SU-DHL-6 (cell line): ENCODE measurements around the gene PPP1R13L.

Experiments used
- H2AFZ ChIP-seq: fragments of 200-600 bp; sonication (generic); 2 replicates; pipeline ENCODE4 v1.6.1; 2014; ENCODE audit warnings: low read depth, mild to moderate bottlenecking, moderate library complexity, mixed read lengths, antibody characterized with exemption, low read length; ENCODE audit not compliant: severe bottlenecking
- H3F3A ChIP-seq: fragments of 200-600 bp; shearing (Covaris generic); 2 replicates; pipeline ENCODE4 v1.6.0; 2016; ENCODE audit warnings: antibody characterized with exemption, mild to moderate bottlenecking; ENCODE audit not compliant: insufficient read depth
- H3K27ac ChIP-seq: fragments of 200-600 bp; sonication (generic); 2 replicates; pipeline ENCODE4 v1.5.1; 2016; ENCODE audit warnings: low read depth, mild to moderate bottlenecking, low read length, moderate library complexity, mixed read lengths
- H3K27me3 ChIP-seq: fragments of 200-600 bp; sonication (generic), shearing (Covaris generic); 2 replicates; pipeline ENCODE4 v1.6.0; 2014; ENCODE audit warnings: mild to moderate bottlenecking, low read length
- H3K36me3 ChIP-seq: fragments of 200-600 bp; sonication (generic); 2 replicates; pipeline ENCODE4 v1.6.1; 2014; ENCODE audit warnings: mild to moderate bottlenecking, low read length, mixed read lengths
- H3K4me2 ChIP-seq: fragments of 300-600, 200-600 bp; shearing (Covaris generic), sonication (generic); 2 replicates; pipeline ENCODE4 v1.6.0; 2014; ENCODE audit warnings: low read length, low read depth, mild to moderate bottlenecking; ENCODE audit not compliant: poor library complexity, severe bottlenecking
- H3K4me3 ChIP-seq: fragments of 200-600 bp; sonication (generic); 2 replicates; pipeline ENCODE4 v1.5.1; 2014; ENCODE audit warnings: antibody characterized with exemption, low read length, mild to moderate bottlenecking, mixed read lengths; ENCODE audit not compliant: insufficient read depth, poor library complexity, severe bottlenecking
- H3K79me2 ChIP-seq: fragments of 200-600 bp; sonication (generic); 2 replicates; pipeline ENCODE4 v1.6.1; 2014; ENCODE audit warnings: mild to moderate bottlenecking, low read length, moderate library complexity; ENCODE audit not compliant: insufficient read depth
- H3K9ac ChIP-seq: fragments of 200-600 bp; sonication (generic); 2 replicates; pipeline ENCODE4 v1.7.0; 2014; ENCODE audit warnings: mild to moderate bottlenecking, low read length
- H3K9me2 ChIP-seq: fragments of 200-600 bp; sonication (generic); replicated peaks from 2 replicates; pipeline ENCODE4 v1.6.1; 2014; ENCODE audit warnings: low read length; ENCODE audit not compliant: insufficient read depth
- H3K9me3 ChIP-seq: fragments of 200-600 bp; sonication (generic); 2 replicates; pipeline ENCODE4 v1.6.1; 2014; ENCODE audit warnings: low read length, mixed read lengths; ENCODE audit not compliant: insufficient read depth
- H4K20me1 ChIP-seq: fragments of 200-600 bp; sonication (generic); 2 replicates; pipeline ENCODE4 v1.6.1; 2014; ENCODE audit warnings: low read depth, mild to moderate bottlenecking, antibody characterized with exemption, low read length, moderate library complexity, mixed read lengths
- CTCF ChIP-seq: fragments of 200-600 bp; sonication (generic); IDR thresholded peaks from one replicate; pipeline ENCODE4 v1.5.1; 2017; ENCODE audit warnings: antibody characterized with exemption, mild to moderate bottlenecking, low read length, moderate library complexity; ENCODE audit not compliant: insufficient read depth, poor library complexity, severe bottlenecking
- EZH2phosphoT487 ChIP-seq: fragments of 200-600 bp; sonication (generic), shearing (Covaris generic); conservative IDR thresholded peaks from 2 replicates; pipeline ENCODE4 v1.6.1; 2018; ENCODE audit warnings: mild to moderate bottlenecking, antibody characterized with exemption, low read length, moderate library complexity, mixed read lengths

Gene PPP1R13L

GRCh38 chr19:45446295-45446694 is 41.4 kb upstream of the PPP1R13L start:
- no peak overlapping the region for H3K9ac ChIP-seq
- no peaks in the 10 kb centered on the region for H3K9me2 ChIP-seq
- no peaks in the 10 kb centered on the region for H3K79me2 ChIP-seq
- H3K27ac ChIP-seq = no peak overlapping the region
- H3K4me2 ChIP-seq = no peak overlapping the region
- H3K27me3 ChIP-seq = no peaks in the 10 kb centered on the region
- no peak overlapping the region for H3K4me3 ChIP-seq
- H2AFZ ChIP-seq = no peak overlapping the region
- H3K36me3 ChIP-seq = no peaks in the 10 kb centered on the region
- no peak for TF ChIP-seq EZH2phosphoT487
- peak; percentile 25 for TF ChIP-seq CTCF
- peaks cover 8% of the 10 kb centered on the region for H3F3A ChIP-seq
- H3K9me3 ChIP-seq = no peaks in the 10 kb centered on the region
- H4K20me1 ChIP-seq = no peaks in the 10 kb centered on the region

DNA sequence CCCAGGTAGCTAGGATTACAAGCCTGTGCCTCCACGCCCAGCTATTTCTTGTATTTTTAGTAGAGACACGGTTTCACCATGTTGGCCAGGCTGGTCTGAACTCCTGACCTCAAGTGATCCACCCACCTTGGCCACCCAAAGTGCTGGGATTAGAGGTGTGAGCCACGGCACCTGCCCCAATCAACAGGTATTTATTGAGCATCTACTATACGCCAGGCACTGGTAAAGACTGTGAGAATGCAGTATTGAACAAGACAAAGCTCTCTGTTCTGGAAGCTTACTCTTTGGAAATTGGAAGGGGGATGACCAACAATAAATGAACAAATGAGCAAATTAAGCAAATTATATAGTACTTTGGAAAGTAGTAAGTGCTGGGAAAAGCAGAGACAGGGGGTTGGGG is 40.3 kb upstream of the PPP1R13L start:
- TF ChIP-seq EZH2phosphoT487 = no peak
- no peak for TF ChIP-seq CTCF
- Histone ChIP-seq H3K4me3 (no peak overlapping the region), H3K27ac (no peak overlapping the region), H2AFZ (no peak overlapping the region), H3K9ac (no peak overlapping the region), H3K27me3 (no peaks in the 10 kb centered on the region), H3K9me3 (no peaks in the 10 kb centered on the region), H3K4me2 (no peak overlapping the region), H3K36me3 (no peaks in the 10 kb centered on the region), H3K79me2 (no peaks in the 10 kb centered on the region), H3K9me2 (no peaks in the 10 kb centered on the region), H4K20me1 (no peaks in the 10 kb centered on the region), H3F3A (peaks cover 16% of the 10 kb centered on the region)

DNA sequence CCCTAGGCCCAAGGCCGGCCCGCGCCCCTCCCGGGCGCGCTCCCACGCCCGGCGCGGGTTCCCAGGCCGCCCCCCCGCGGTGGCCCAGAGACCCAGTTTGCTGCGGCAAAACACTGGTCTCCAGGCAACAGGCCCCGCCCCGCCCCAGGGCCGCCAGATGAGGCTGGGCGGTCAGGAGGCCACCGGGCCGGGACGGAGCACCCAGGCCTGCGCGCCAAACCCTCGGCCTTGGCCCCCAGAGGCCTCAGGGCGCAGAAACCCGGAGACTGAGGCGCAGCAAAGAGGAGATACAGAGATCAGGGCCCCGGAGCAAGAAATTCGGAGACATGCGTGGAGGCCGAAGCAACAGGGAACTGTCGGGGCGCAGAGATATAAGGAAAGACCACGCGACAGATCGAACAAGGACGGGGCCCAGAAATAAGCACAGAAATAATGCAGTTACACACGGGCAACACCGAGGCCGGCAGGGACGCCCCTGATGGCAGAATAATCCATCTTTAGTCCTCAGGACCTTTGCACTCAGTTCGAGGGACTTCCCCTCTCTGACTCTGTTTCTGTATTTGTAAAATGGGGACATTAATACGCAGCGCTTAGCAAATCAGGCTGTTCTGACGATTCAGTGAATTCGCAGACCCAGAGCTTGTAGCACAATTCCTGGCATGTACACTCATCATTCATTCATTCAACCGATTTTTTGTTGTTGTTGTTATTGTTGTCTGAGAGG is 39.6 kb upstream of the PPP1R13L start:
- peak overlapping the region; percentile 7; the same call in 1 of the 2 replicates for H3K9ac ChIP-seq
- no peaks in the 10 kb centered on the region for H3K36me3 ChIP-seq
- H3K79me2 ChIP-seq = no peaks in the 10 kb centered on the region
- H3K4me2 ChIP-seq = peak overlapping the region; percentile 49
- H2AFZ ChIP-seq = no peak overlapping the region
- H3F3A ChIP-seq = peaks cover 20% of the 10 kb centered on the region
- H3K9me2 ChIP-seq = no peaks in the 10 kb centered on the region
- no peak for TF ChIP-seq CTCF
- TF ChIP-seq EZH2phosphoT487 = no peak
- no peaks in the 10 kb centered on the region for H3K27me3 ChIP-seq
- H3K27ac ChIP-seq = no peak overlapping the region
- H4K20me1 ChIP-seq = no peaks in the 10 kb centered on the region
- no peak overlapping the region for H3K4me3 ChIP-seq
- no peaks in the 10 kb centered on the region for H3K9me3 ChIP-seq
